ACC112 (cell line): ENCODE measurements around the gene SHISA8.

Experiments used
- H2AFZ ChIP-seq: fragments of 200-600 bp; sonication (generic); one replicate; pipeline ENCODE4 v1.6.0; 2017; ENCODE audit warnings: antibody characterized with exemption, low read length; ENCODE audit not compliant: unreplicated experiment
- H3K27ac ChIP-seq: fragments of 200-600 bp; sonication (generic); 2 replicates; pipeline ENCODE4 v1.5.1; 2014; ENCODE audit warnings: low read depth, mild to moderate bottlenecking, antibody characterized with exemption, low read length, moderate library complexity
- H3K27me3 ChIP-seq: fragments of 200-600 bp; sonication (generic); 2 replicates; pipeline ENCODE4 v1.6.1; 2014; ENCODE audit warnings: mild to moderate bottlenecking, antibody characterized with exemption, low read length, moderate library complexity, mixed read lengths; ENCODE audit not compliant: insufficient read depth
- H3K36me3 ChIP-seq: fragments of 200-600 bp; sonication (generic); 2 replicates; pipeline ENCODE4 v1.6.1; 2016; ENCODE audit warnings: mild to moderate bottlenecking, antibody characterized with exemption, low read length, moderate library complexity, mixed read lengths; ENCODE audit not compliant: insufficient read depth
- H3K4me1 ChIP-seq: fragments of 200-600 bp; sonication (generic); one replicate; pipeline ENCODE4 v1.6.1; 2016; ENCODE audit warnings: low read length, mixed read lengths; ENCODE audit not compliant: insufficient read depth, unreplicated experiment, control insufficient read depth
- H3K4me3 ChIP-seq: fragments of 200-600 bp; sonication (generic); 2 replicates; pipeline ENCODE4 v1.5.1; 2014; ENCODE audit warnings: mild to moderate bottlenecking, low read depth, low read length
- H3K79me2 ChIP-seq: fragments of 200-600 bp; sonication (generic); one replicate; pipeline ENCODE4 v1.6.0; 2016; ENCODE audit warnings: low read length; ENCODE audit not compliant: control insufficient read depth, unreplicated experiment, insufficient read depth

SHISA8 gene

GRCh38 chr22:41888627-41889200 lies 26.2 kb downstream of the SHISA8 start:
- H3K4me1 ChIP-seq: no peaks in the 10 kb centered on the region
- H3K4me3 ChIP-seq: no peak overlapping the region
- H2AFZ ChIP-seq: no peak overlapping the region
- H3K36me3 ChIP-seq: no peaks in the 10 kb centered on the region
- no peaks in the 10 kb centered on the region for H3K79me2 ChIP-seq
- H3K27ac ChIP-seq: no peak overlapping the region
- no peaks in the 10 kb centered on the region for H3K27me3 ChIP-seq

GRCh38 chr22:41885516-41885915 lies 29.4 kb downstream of the SHISA8 start:
- Histone ChIP-seq H3K4me3 (no peak overlapping the region), H3K36me3 (no peaks in the 10 kb centered on the region), H3K4me1 (no peaks in the 10 kb centered on the region)

GRCh38 chr22:41885116-41885515 lies 29.8 kb downstream of the SHISA8 start:
- Histone ChIP-seq H3K27ac (no peak overlapping the region), H3K4me1 (no peaks in the 10 kb centered on the region), H3K79me2 (no peaks in the 10 kb centered on the region), H3K27me3 (no peaks in the 10 kb centered on the region), H3K4me3 (no peak overlapping the region), H3K36me3 (no peaks in the 10 kb centered on the region), H2AFZ (no peak overlapping the region)

More at GRCh38 chr22:41885516-41885915, 29.4 kb downstream of the SHISA8 start:
- no peaks in the 10 kb centered on the region for H3K27me3 ChIP-seq
- H2AFZ ChIP-seq: no peak overlapping the region
- H3K79me2 ChIP-seq: no peaks in the 10 kb centered on the region
- no peak overlapping the region for H3K27ac ChIP-seq

GRCh38 chr22:41883400-41883799 lies 31.5 kb downstream of the SHISA8 start:
- Histone ChIP-seq H3K36me3 (no peaks in the 10 kb centered on the region), H3K79me2 (no peaks in the 10 kb centered on the region)

GRCh38 chr22:41880653-41881052 lies 34.2 kb downstream of the SHISA8 start:
- no peak overlapping the region for H3K27ac ChIP-seq
- H2AFZ ChIP-seq: no peak overlapping the region
- no peaks in the 10 kb centered on the region for H3K79me2 ChIP-seq
- H3K36me3 ChIP-seq: no peaks in the 10 kb centered on the region
- H3K4me3 ChIP-seq: no peak overlapping the region
- no peaks in the 10 kb centered on the region for H3K27me3 ChIP-seq
- peaks cover 5% of the 10 kb centered on the region for H3K4me1 ChIP-seq

More at GRCh38 chr22:41883400-41883799, 31.5 kb downstream of the SHISA8 start:
- Histone ChIP-seq H2AFZ (no peak overlapping the region), H3K4me3 (no peak overlapping the region), H3K27me3 (no peaks in the 10 kb centered on the region), H3K4me1 (no peaks in the 10 kb centered on the region), H3K27ac (no peak overlapping the region)

GRCh38 chr22:41876675-41877074 lies 38.2 kb downstream of the SHISA8 start:
- Histone ChIP-seq H3K4me3 (no peak overlapping the region), H2AFZ (no peak overlapping the region), H3K27ac (no peak overlapping the region), H3K36me3 (no peaks in the 10 kb centered on the region), H3K27me3 (no peaks in the 10 kb centered on the region), H3K4me1 (peaks cover 9% of the 10 kb centered on the region), H3K79me2 (no peaks in the 10 kb centered on the region)

GRCh38 chr22:41876275-41876674 lies 38.6 kb downstream of the SHISA8 start:
- H3K27ac ChIP-seq: no peak overlapping the region
- no peaks in the 10 kb centered on the region for H3K36me3 ChIP-seq
- no peaks in the 10 kb centered on the region for H3K79me2 ChIP-seq
- no peak overlapping the region for H2AFZ ChIP-seq
- no peaks in the 10 kb centered on the region for H3K27me3 ChIP-seq
- no peak overlapping the region for H3K4me3 ChIP-seq
- peaks cover 9% of the 10 kb centered on the region for H3K4me1 ChIP-seq

GRCh38 chr22:41875531-41876270 lies 39.2 kb downstream of the SHISA8 start:
- Histone ChIP-seq H3K36me3 (no peaks in the 10 kb centered on the region), H3K4me1 (peaks cover 9% of the 10 kb centered on the region), H3K27me3 (no peaks in the 10 kb centered on the region), H3K79me2 (no peaks in the 10 kb centered on the region), H3K4me3 (no peak overlapping the region), H3K27ac (no peak overlapping the region), H2AFZ (no peak overlapping the region)

- no peaks in the 10 kb centered on the region for H3K79me2 ChIP-seq
- no peaks in the 10 kb centered on the region for H3K36me3 ChIP-seq
- no peak overlapping the region for H3K27ac ChIP-seq
Observed at GRCh38 chr22:41874090-41874489, 40.8 kb downstream of the SHISA8 start.

GRCh38 chr22:41873391-41873790 lies 41.5 kb downstream of the SHISA8 start:
- Histone ChIP-seq H3K79me2 (no peaks in the 10 kb centered on the region), H2AFZ (no peak overlapping the region), H3K4me3 (no peak overlapping the region), H3K36me3 (no peaks in the 10 kb centered on the region), H3K4me1 (peaks cover 9% of the 10 kb centered on the region), H3K27me3 (no peaks in the 10 kb centered on the region), H3K27ac (no peak overlapping the region)

More at GRCh38 chr22:41874090-41874489, 40.8 kb downstream of the SHISA8 start:
- no peak overlapping the region for H3K4me3 ChIP-seq
- no peak overlapping the region for H2AFZ ChIP-seq
- peaks cover 9% of the 10 kb centered on the region for H3K4me1 ChIP-seq
- H3K27me3 ChIP-seq: no peaks in the 10 kb centered on the region

GRCh38 chr22:41870786-41871185 lies 44.1 kb downstream of the SHISA8 start:
- H3K79me2 ChIP-seq: no peaks in the 10 kb centered on the region
- H3K27me3 ChIP-seq: no peaks in the 10 kb centered on the region
- H3K36me3 ChIP-seq: no peaks in the 10 kb centered on the region
- no peak overlapping the region for H3K27ac ChIP-seq
- no peak overlapping the region for H3K4me3 ChIP-seq
- H2AFZ ChIP-seq: no peak overlapping the region
- peaks cover 5% of the 10 kb centered on the region for H3K4me1 ChIP-seq
